Fibroblast of the aortic adventitia (primary cell): ENCODE measurements around the gene SUMO4. TPM values are rescaled to one million over a fixed set of nuclear protein-coding genes. Genes with fewer than 3 reads are reported as not detected.
"Not testable (repeated sequence)": the region's sequence is repeated elsewhere in the genome, so short reads cannot be mapped to it uniquely, and the experiment has no call there.

Experiments
- DNase-seq: peaks from one replicate; pipeline ENCODE4 v3.0.0-alpha.2; 2010; ENCODE audit warnings: low read depth
- H3K4me3 ChIP-seq: 2 replicates; pipeline ENCODE4 v1.5.1; 2011; ENCODE audit warnings: low read depth, mild to moderate bottlenecking, control low read depth, low read length, moderate library complexity
- CTCF ChIP-seq: IDR thresholded peaks from 2 replicates; pipeline ENCODE4 v1.5.1; 2011; ENCODE audit warnings: mild to moderate bottlenecking, low read length, control low read depth, inconsistent platforms; ENCODE audit not compliant: insufficient read depth
- total RNA-seq: library from RNA; depleted of rRNA; stranded (reverse); fragments of >200 nt; gene quantifications from 2 replicates; pipeline ENCODE4 v1.2.3, GENCODE V29; 2012; ENCODE audit warnings: low replicate concordance

SUMO4 gene
- total RNA-seq, 1 donor, result 3.8 TPM

GRCh38 chr6:149443411-149444181 lies 43.5 kb downstream of the SUMO4 start:
- TF ChIP-seq CTCF, result no peak
- DNase-seq, result peak; percentile 70
- no peak overlapping the region for H3K4me3 ChIP-seq

- H3K4me3 ChIP-seq, DNase-seq: not testable (repeated sequence)
Observed at GRCh38 chr6:149444360-149445094, 44.5 kb downstream of the SUMO4 start.

GRCh38 chr6:149445095-149445466 lies 45.0 kb downstream of the SUMO4 start:
- no peak overlapping the region for H3K4me3 ChIP-seq
- no peak for DNase-seq
- TF ChIP-seq CTCF, result no peak

- H3K4me3 ChIP-seq, result no peak overlapping the region
- no peak for TF ChIP-seq CTCF
- no peak for DNase-seq
Observed at GRCh38 chr6:149445573-149445972, 45.5 kb downstream of the SUMO4 start.

- H3K4me3 ChIP-seq, result no peak overlapping the region
- no peak for DNase-seq
- no peak for TF ChIP-seq CTCF
Observed at GRCh38 chr6:149446791-149447376, 46.8 kb downstream of the SUMO4 start.

- DNase-seq, result no peak
- no peak for TF ChIP-seq CTCF
Observed at GRCh38 chr6:149448821-149449453, 48.9 kb downstream of the SUMO4 start.

More at GRCh38 chr6:149448821-149449453, 48.9 kb downstream of the SUMO4 start:
- no peak overlapping the region for H3K4me3 ChIP-seq
